ENCODE measurements around the gene UCMA. TPM values are rescaled to one million over a fixed set of nuclear protein-coding genes. Genes with fewer than 3 reads are reported as not detected.

Gene UCMA
- total RNA-seq, 2 experiments from 2014 or later, result not detected

DNA sequence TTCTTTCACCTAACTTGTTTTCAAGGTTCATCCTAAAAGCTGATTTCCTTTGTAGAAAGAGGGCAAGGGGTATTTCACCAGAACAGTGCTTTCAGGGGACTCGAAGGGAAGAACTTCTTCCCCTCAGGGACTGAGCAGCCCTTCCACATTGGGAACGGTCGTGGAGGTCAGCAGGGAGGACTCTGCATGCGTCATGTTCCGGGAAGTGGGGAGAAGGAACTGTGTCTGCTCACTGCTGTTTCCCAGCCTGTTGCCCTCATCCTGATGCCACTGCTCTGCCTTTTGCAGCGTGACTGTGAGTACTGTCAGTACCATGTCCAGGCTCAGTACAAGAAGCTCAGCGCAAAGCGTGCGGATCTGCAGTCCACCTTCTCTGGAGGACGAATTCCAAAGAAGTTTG lies 45.6 kb downstream of the UCMA start:
- no TSS peak for BruUV-seq (replicated peaks)
- CTCF ChIA-PET (ENCODE audit: unreplicated experiment), result no interaction called here

DNA sequence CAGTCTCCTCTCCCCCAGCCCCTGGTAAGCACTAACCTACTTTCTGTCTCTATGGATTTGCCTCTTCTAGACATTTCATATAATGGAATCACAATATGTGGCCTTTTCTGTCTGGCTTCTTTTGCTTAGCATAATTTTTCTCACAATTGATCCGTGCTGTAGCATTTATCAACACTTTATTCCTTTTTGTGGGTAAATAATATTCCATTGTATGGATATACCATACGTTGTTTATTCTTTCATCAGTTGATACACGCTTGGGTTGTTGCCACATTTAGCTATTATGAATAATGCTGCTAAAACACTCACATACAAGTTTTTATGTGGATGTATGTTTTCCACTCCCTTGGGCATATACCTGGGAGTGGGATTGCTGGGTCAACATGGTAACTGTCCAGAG lies 47.0 kb downstream of the UCMA start:
- Histone ChIP-seq H3K36me3 (ENCODE audit: insufficient read depth, low read length) (peaks cover 100% of the 10 kb centered on the region), H3K9me3 (ENCODE audit: low read length) (no peaks in the 10 kb centered on the region), H3K27ac (ENCODE audit: low read depth, low read length, poor library complexity, severe bottlenecking) (no peak overlapping the region), H2AFZ (ENCODE audit: low read length) (no peak overlapping the region), H3K9me2 (ENCODE audit: insufficient read depth, low read length) (no peaks in the 10 kb centered on the region), H3K4me3 (ENCODE audit: low read depth, low read length, poor library complexity, severe bottlenecking) (no peak overlapping the region), H3K4me2 (ENCODE audit: low read length) (no peak overlapping the region), H4K20me1 (ENCODE audit: insufficient read depth, low read length) (no peaks in the 10 kb centered on the region), H3K79me2 (ENCODE audit: insufficient read depth, low read depth, low read length) (no peaks in the 10 kb centered on the region), H3K4me1 (ENCODE audit: insufficient read depth, low read length, poor library complexity, severe bottlenecking) (no peaks in the 10 kb centered on the region)
- CTCF ChIA-PET (ENCODE audit: unreplicated experiment), result no interaction called here
- DNase-seq (ENCODE audit: low spot score), result no peak
- intact Hi-C loops (cut with micrococcal nuclease; ENCODE audit: unreplicated experiment), result no loop called here
- POLR2A ChIA-PET, result interaction anchor here (0.6 kb wide), 1 partner anchor 64 kb away, joined by 5 read pairs; no protein-coding TSS in a partner anchor
- TF ChIP-seq, protein P1, sequence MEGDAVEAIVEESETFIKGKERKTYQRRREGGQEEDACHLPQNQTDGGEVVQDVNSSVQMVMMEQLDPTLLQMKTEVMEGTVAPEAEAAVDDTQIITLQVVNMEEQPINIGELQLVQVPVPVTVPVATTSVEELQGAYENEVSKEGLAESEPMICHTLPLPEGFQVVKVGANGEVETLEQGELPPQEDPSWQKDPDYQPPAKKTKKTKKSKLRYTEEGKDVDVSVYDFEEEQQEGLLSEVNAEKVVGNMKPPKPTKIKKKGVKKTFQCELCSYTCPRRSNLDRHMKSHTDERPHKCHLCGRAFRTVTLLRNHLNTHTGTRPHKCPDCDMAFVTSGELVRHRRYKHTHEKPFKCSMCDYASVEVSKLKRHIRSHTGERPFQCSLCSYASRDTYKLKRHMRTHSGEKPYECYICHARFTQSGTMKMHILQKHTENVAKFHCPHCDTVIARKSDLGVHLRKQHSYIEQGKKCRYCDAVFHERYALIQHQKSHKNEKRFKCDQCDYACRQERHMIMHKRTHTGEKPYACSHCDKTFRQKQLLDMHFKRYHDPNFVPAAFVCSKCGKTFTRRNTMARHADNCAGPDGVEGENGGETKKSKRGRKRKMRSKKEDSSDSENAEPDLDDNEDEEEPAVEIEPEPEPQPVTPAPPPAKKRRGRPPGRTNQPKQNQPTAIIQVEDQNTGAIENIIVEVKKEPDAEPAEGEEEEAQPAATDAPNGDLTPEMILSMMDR (conservative IDR thresholded peaks at IDR 0.05; ENCODE audit: low read length), result no peak
- no peak for TF ChIP-seq EZH2phosphoT487 (IDR thresholded peaks at IDR 0.05; ENCODE audit: borderline replicate concordance, low read depth, low read length)
- BruUV-seq (replicated peaks), result no TSS peak

More for the DNA sequence above, 45.6 kb downstream of the UCMA start:
- Histone ChIP-seq H3K79me2 (ENCODE audit: insufficient read depth, low read depth, low read length) (no peaks in the 10 kb centered on the region), H4K20me1 (ENCODE audit: insufficient read depth, low read length) (no peaks in the 10 kb centered on the region), H3K9me3 (ENCODE audit: low read length) (no peaks in the 10 kb centered on the region), H3K4me1 (ENCODE audit: insufficient read depth, low read length, poor library complexity, severe bottlenecking) (no peaks in the 10 kb centered on the region), H3K4me2 (ENCODE audit: low read length) (no peak overlapping the region), H3K36me3 (ENCODE audit: insufficient read depth, low read length) (peaks cover 100% of the 10 kb centered on the region), H3K9me2 (ENCODE audit: insufficient read depth, low read length) (no peaks in the 10 kb centered on the region), H3K27ac (ENCODE audit: low read depth, low read length, poor library complexity, severe bottlenecking) (no peak overlapping the region), H3K4me3 (ENCODE audit: low read depth, low read length, poor library complexity, severe bottlenecking) (no peak overlapping the region), H2AFZ (ENCODE audit: low read length) (no peak overlapping the region)
- POLR2A ChIA-PET, result interaction anchor here (0.6 kb wide), 1 partner anchor 79 kb away, joined by 3 read pairs; no protein-coding TSS in a partner anchor
- no peak for TF ChIP-seq EZH2phosphoT487 (IDR thresholded peaks at IDR 0.05; ENCODE audit: borderline replicate concordance, low read depth, low read length)
- TF ChIP-seq, protein P1 (conservative IDR thresholded peaks at IDR 0.05; ENCODE audit: low read length), result no peak
- no peak for DNase-seq (ENCODE audit: low spot score)
- intact Hi-C loops (cut with micrococcal nuclease; ENCODE audit: unreplicated experiment), result no loop called here

DNA sequence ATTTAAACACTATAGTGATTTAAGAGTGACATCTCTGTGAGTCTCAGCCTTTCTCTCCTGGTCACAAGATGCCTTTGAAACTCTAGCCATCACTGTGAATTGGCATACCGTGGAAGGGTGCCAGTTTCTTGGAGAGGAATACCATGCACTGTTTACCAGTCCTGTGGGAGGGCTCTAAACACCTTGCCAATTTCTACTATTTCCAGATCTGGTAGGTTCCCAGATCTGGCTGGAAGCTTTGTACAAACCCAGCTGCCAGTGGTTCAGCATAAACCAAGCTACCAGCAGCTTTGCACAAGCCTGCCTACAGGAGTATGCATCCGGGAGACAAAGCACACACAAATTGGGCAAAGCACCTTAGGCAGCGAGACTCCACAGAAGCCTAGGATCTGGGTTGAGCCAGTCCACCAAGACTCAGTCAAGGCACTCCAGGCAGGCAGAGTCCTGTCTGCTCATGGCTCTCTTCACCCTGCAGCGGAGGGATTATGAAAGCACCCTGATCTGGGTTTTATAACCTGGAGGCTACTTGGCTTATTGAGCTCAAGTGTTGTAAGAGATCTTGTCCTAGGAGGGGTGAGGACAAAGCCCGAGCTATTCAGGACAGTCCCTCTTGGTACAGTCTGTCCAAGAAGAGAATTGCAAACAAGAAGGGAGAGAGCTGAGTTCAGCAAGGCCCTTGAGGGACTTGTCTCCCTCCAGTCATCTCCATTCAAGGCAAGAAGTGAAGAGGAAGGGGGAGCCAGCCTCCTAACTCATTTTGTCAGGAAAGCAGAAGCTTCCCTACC lies 49.3 kb downstream of the UCMA start:
- POLR2A ChIA-PET, result no interaction called here
- Histone ChIP-seq H3K9me2 (ENCODE audit: insufficient read depth, low read length) (no peaks in the 10 kb centered on the region), H4K20me1 (ENCODE audit: insufficient read depth, low read length) (no peaks in the 10 kb centered on the region), H3K79me2 (ENCODE audit: insufficient read depth, low read depth, low read length) (no peaks in the 10 kb centered on the region), H3K27ac (ENCODE audit: low read depth, low read length, poor library complexity, severe bottlenecking) (no peak overlapping the region), H3K4me2 (ENCODE audit: low read length) (no peak overlapping the region), H3K9me3 (ENCODE audit: low read length) (no peaks in the 10 kb centered on the region), H3K4me1 (ENCODE audit: insufficient read depth, low read length, poor library complexity, severe bottlenecking) (no peaks in the 10 kb centered on the region), H3K4me3 (ENCODE audit: low read depth, low read length, poor library complexity, severe bottlenecking) (no peak overlapping the region), H2AFZ (ENCODE audit: low read length) (no peak overlapping the region), H3K36me3 (ENCODE audit: insufficient read depth, low read length) (peaks cover 100% of the 10 kb centered on the region)
- intact Hi-C loops (cut with micrococcal nuclease; ENCODE audit: unreplicated experiment), result no loop called here
- no peak for TF ChIP-seq EZH2phosphoT487 (IDR thresholded peaks at IDR 0.05; ENCODE audit: borderline replicate concordance, low read depth, low read length)
- TF ChIP-seq, protein P1 (conservative IDR thresholded peaks at IDR 0.05; ENCODE audit: low read length), result no peak
- BruUV-seq (replicated peaks), result no TSS peak
- no peak for DNase-seq (ENCODE audit: low spot score)
- CTCF ChIA-PET (ENCODE audit: unreplicated experiment), result no interaction called here
